Left ventricle myocardium inferior (tissue), 1 donor: Measurements from ENCODE around the gene BICC1. TPM values are rescaled to one million over a fixed set of nuclear protein-coding genes. Genes with fewer than 3 reads are reported as not detected.
A peak's percentile ranks its signal among the peaks of the same experiment; 100 is the strongest.

Experiments used
- DNase-seq: peaks from one replicate; pipeline ENCODE4 v3.0.0-alpha.2; 2020
- H3K27ac ChIP-seq: fragments of 200-600 bp; replicated peaks from 2 replicates; pipeline ENCODE4 v1.8.0; 2021
- H3K27me3 ChIP-seq: fragments of 200-600 bp; 2 replicates; pipeline ENCODE4 v1.8.0; 2021; ENCODE audit warnings: low read depth
- H3K36me3 ChIP-seq: fragments of 200-600 bp; 2 replicates; pipeline ENCODE4 v1.8.0; 2021
- H3K4me1 ChIP-seq: fragments of 200-600 bp; 2 replicates; pipeline ENCODE4 v1.8.0; 2021
- H3K4me3 ChIP-seq: fragments of 200-600 bp; 2 replicates; pipeline ENCODE4 v1.8.0; 2021; ENCODE audit warnings: mild to moderate bottlenecking, moderate library complexity
- H3K9me3 ChIP-seq: fragments of 200-600 bp; replicated peaks from 2 replicates; pipeline ENCODE4 v1.8.0; 2021
- CTCF ChIP-seq: fragments of 200-600 bp; IDR thresholded peaks from 2 replicates; pipeline ENCODE4 v1.8.0; 2021; ENCODE audit warnings: antibody characterized with exemption, mild to moderate bottlenecking, borderline replicate concordance
- intact Hi-C: fragments of 100-400 bp; cut with micrococcal nuclease; formaldehyde crosslinking; loops from one replicate; pipeline ENCODE4 v1.11.0; 2022
- total RNA-seq: library from RNA; stranded (reverse); fragmentation: NEBNext Ultra II Directional; extraction: Animal tissue kit (Norgen Biotek cat#: 25700); gene quantifications from one replicate; pipeline ENCODE4 v1.2.1, GENCODE V29; 2021
- donor health status: DM: no; HTN: yes; CAD: no; lungs with severe emphysema.

Gene BICC1
- total RNA-seq, 1 donor from 2014 or later, result 5.7 TPM

GRCh38 chr10:58674251-58674650, 161.6 kb downstream of the BICC1 start:
- Histone ChIP-seq H3K36me3 (no peaks in the 10 kb centered on the region), H3K4me1 (no peaks in the 10 kb centered on the region), H3K27me3 (no peaks in the 10 kb centered on the region), H3K9me3 (peaks cover 12% of the 10 kb centered on the region), H3K4me3 (no peak overlapping the region), H3K27ac (no peak overlapping the region)
- DNase-seq, result no peak
- no peak for TF ChIP-seq CTCF
- intact Hi-C loops, result no loop called here

DNA sequence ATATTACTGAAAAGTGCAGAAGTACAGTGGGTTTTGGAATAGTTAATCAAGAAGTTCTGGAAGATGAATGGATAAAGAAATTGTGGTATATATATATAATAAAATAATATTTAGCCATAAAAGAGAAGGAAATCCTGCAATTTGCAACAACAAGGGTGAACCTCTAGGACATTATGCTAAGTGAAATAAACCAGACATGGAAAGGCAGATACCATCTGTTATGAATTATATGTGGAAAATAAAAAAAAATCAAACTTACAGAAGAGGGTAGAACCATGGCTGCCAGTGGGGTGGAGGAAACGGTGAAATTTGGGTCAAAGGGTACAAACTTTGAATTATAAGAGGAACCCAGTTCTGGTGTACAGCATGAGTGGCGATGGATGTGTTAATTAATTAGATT, 162.6 kb downstream of the BICC1 start:
- intact Hi-C loops, result no loop called here
- Histone ChIP-seq H3K36me3 (no peaks in the 10 kb centered on the region), H3K27ac (no peak overlapping the region), H3K9me3 (peaks cover 23% of the 10 kb centered on the region), H3K4me3 (no peak overlapping the region), H3K4me1 (no peaks in the 10 kb centered on the region), H3K27me3 (no peaks in the 10 kb centered on the region)
- DNase-seq, result no peak
- TF ChIP-seq CTCF, result no peak

DNA sequence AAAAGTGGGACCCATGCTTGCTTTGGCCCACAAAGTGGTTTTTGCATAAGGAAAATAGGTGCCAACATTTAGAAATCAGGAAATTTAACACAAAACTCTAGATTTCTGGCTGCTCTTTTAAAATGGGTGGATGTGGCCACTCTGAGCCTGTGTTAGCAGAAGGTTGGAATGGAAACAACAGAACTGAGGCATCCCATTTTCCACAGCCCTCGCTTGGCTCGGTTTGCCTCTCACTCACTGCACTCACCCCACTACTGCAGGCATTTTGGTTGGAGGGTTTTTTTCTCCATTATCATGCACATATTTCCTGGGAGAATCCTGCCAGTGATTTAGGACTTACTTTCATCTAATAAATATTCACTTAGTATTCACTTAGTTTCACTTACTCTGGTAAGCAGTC, 178.9 kb downstream of the BICC1 start:
- H3K4me1 ChIP-seq, result no peaks in the 10 kb centered on the region
- no peak for DNase-seq
- intact Hi-C loops, result no loop called here
- no peaks in the 10 kb centered on the region for H3K36me3 ChIP-seq
- TF ChIP-seq CTCF, result no peak
- H3K27me3 ChIP-seq, result no peaks in the 10 kb centered on the region
- no peak overlapping the region for H3K4me3 ChIP-seq
- peaks cover 56% of the 10 kb centered on the region for H3K9me3 ChIP-seq
- peak overlapping the region; percentile 16 for H3K27ac ChIP-seq

DNA sequence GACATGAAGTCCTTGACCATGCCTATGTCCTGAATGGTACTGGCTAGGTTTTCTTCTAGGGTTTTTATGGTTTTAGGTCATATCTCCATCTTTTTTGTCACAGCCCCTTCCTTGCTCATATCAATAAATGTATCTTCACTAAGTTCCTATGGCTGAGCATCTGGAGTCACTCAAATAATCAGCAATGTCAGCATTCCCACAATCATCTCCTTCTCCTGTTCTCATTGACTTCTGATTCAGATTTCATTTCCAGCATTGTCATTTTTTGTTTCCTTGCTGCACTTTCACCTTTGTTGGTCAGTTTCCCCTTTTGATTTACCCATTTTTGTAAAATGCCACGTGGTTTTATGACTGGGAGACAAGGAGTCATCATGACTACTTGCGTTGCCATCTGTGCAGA, 181.2 kb downstream of the BICC1 start:
- TF ChIP-seq CTCF, result no peak
- DNase-seq, result no peak
- Histone ChIP-seq H3K27ac (no peak overlapping the region), H3K9me3 (peaks cover 35% of the 10 kb centered on the region), H3K36me3 (no peaks in the 10 kb centered on the region), H3K27me3 (no peaks in the 10 kb centered on the region), H3K4me1 (no peaks in the 10 kb centered on the region), H3K4me3 (no peak overlapping the region)
- intact Hi-C loops, result no loop called here

- H3K4me3 ChIP-seq, result no peak overlapping the region
- no peaks in the 10 kb centered on the region for H3K36me3 ChIP-seq
- peaks cover 24% of the 10 kb centered on the region for H3K9me3 ChIP-seq
- no peak overlapping the region for H3K27ac ChIP-seq
- H3K27me3 ChIP-seq, result no peaks in the 10 kb centered on the region
- DNase-seq, result no peak
- intact Hi-C loops, result no loop called here
- TF ChIP-seq CTCF, result no peak
- no peaks in the 10 kb centered on the region for H3K4me1 ChIP-seq
Observed at GRCh38 chr10:58695022-58695421, 182.3 kb downstream of the BICC1 start.

GRCh38 chr10:58696736-58697135, 184.1 kb downstream of the BICC1 start:
- no peak overlapping the region for H3K4me3 ChIP-seq
- no peaks in the 10 kb centered on the region for H3K4me1 ChIP-seq
- H3K27ac ChIP-seq, result no peak overlapping the region
- peaks cover 14% of the 10 kb centered on the region for H3K9me3 ChIP-seq
- H3K36me3 ChIP-seq, result no peaks in the 10 kb centered on the region
- intact Hi-C loops, result no loop called here
- DNase-seq, result no peak
- H3K27me3 ChIP-seq, result no peaks in the 10 kb centered on the region
- TF ChIP-seq CTCF, result no peak
